PC-9 (cell line): ENCODE data around the gene RNASE7. TPM values are rescaled to one million over a fixed set of nuclear protein-coding genes. Genes with fewer than 3 reads are reported as not detected.

ENCODE experiments used
- BruUV-seq: library from RNA; stranded (reverse); fragments of 400-500 nt; replicated peaks from 2 replicates; lab custom pipeline; 2021; lab: Mats Ljungman, UMichigan
- CTCF ChIA-PET: fragments of 300-600 bp; sonication (Branson Sonifier 250); formaldehyde crosslinking; loops from one replicate; lab custom pipeline; 2022; ENCODE audit warnings: antibody characterized with exemption; lab: Charles Lee
- POLR2A ChIA-PET: fragments of 300-600 bp; sonication (Branson Sonifier 250); formaldehyde crosslinking; loops from one replicate; lab custom pipeline; 2022; ENCODE audit warnings: antibody characterized with exemption; ENCODE audit not compliant: unreplicated experiment; lab: Charles Lee
- DNase-seq, 2 experiments: peaks; one replicate each; pipeline versions ENCODE4 v3.0.0 to v3.0.0-alpha.2; 2015 to 2022; ENCODE audit warnings: mixed read lengths in 1 of 2
- H2AFZ ChIP-seq: fragments of 200-600 bp; sonication (generic); 2 replicates; pipeline ENCODE4 v1.8.1; 2017; ENCODE audit warnings: antibody characterized with exemption
- H3F3A ChIP-seq: fragments of 200-600 bp; sonication (generic); 2 replicates; pipeline ENCODE4 v1.8.1; 2017; ENCODE audit warnings: antibody characterized with exemption, mild to moderate bottlenecking, low read depth; ENCODE audit not compliant: insufficient read depth
- H3K27ac ChIP-seq: fragments of 200-600 bp; sonication (generic); 2 replicates; pipeline ENCODE4 v1.6.1; 2016; ENCODE audit warnings: mixed run types
- H3K27me3 ChIP-seq: fragments of 200-600 bp; sonication (generic); 2 replicates; pipeline ENCODE4 v1.6.1; 2016; ENCODE audit warnings: low read depth, mixed run types; ENCODE audit not compliant: insufficient read depth
- H3K36me3 ChIP-seq: fragments of 200-600 bp; sonication (generic); 2 replicates; pipeline ENCODE4 v1.6.1; 2016; ENCODE audit warnings: low read depth, mixed run types
- H3K4me1 ChIP-seq: fragments of 200-600 bp; sonication (generic); replicated peaks from 2 replicates; pipeline ENCODE4 v1.6.1; 2016; ENCODE audit warnings: mixed run types; ENCODE audit not compliant: insufficient read depth
- H3K4me2 ChIP-seq: fragments of 200-600 bp; sonication (generic); 2 replicates; pipeline ENCODE4 v1.6.1; 2017; ENCODE audit warnings: mixed run types
- H3K4me3 ChIP-seq: fragments of 200-600 bp; sonication (generic); 2 replicates; pipeline ENCODE4 v1.6.1; 2016; ENCODE audit warnings: mixed run types
- H3K79me2 ChIP-seq: fragments of 200-600 bp; sonication (generic); 2 replicates; pipeline ENCODE4 v1.6.1; 2017; ENCODE audit warnings: low read depth, mixed run types
- H3K9me2 ChIP-seq: fragments of 200-600 bp; sonication (generic); 2 replicates; pipeline ENCODE4 v1.8.1; 2017; ENCODE audit warnings: mild to moderate bottlenecking; ENCODE audit not compliant: insufficient read depth
- H3K9me3 ChIP-seq: fragments of 200-600 bp; sonication (generic); 2 replicates; pipeline ENCODE4 v1.8.1; 2016; ENCODE audit warnings: low read depth; ENCODE audit not compliant: insufficient read depth
- H4K20me1 ChIP-seq: fragments of 200-600 bp; sonication (generic); 2 replicates; pipeline ENCODE4 v1.8.1; 2017; ENCODE audit not compliant: insufficient read depth
- CTCF ChIP-seq: fragments of 200-600 bp; sonication (generic); conservative IDR thresholded peaks from 2 replicates; pipeline ENCODE4 v1.6.1; 2017; ENCODE audit warnings: mixed run types, antibody characterized with exemption, mild to moderate bottlenecking, moderate library complexity
- EZH2 ChIP-seq: fragments of 200-600 bp; sonication (generic); IDR thresholded peaks from 2 replicates; pipeline ENCODE4 v1.8.0; 2017; ENCODE audit warnings: antibody characterized with exemption, low read depth
- intact Hi-C: fragments of 100-400 bp; cut with micrococcal nuclease; formaldehyde crosslinking; loops from one replicate; pipeline ENCODE4 v1.10.0; 2022; ENCODE audit not compliant: unreplicated experiment
- total RNA-seq: library from RNA; stranded (reverse); gene quantifications from 2 replicates; pipeline ENCODE4 v1.2.3, GENCODE V29; 2021

The RNASE7 gene
- total RNA-seq, 1 experiment from 2014 or later: not detected

DNA sequence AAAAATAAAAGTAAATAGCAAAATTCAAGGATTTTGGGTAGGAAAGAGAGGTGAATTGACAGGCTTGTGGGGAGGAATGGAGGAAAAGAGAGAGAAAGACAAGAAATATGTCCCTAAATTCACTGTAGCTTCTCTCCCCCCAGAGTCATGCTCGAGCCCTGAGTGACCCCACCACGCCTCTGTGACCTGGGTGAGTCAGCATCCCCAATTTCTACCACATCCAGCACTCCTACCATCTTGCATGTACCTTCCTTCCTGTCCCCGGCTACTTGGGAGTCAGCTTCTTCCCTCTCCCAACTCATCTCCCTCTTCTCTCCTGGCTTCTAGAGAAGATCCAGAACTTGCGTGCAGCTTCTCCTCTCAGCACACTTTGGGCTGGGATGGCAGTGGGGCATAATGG lies 46.5 kb downstream of the RNASE7 start:
- Histone ChIP-seq H3K4me1 (no peaks in the 10 kb centered on the region), H3F3A (no peaks in the 10 kb centered on the region), H3K4me3 (no peak overlapping the region), H3K27ac (no peak overlapping the region), H3K9me3 (no peaks in the 10 kb centered on the region), H3K27me3 (no peaks in the 10 kb centered on the region), H3K79me2 (no peaks in the 10 kb centered on the region), H3K4me2 (no peak overlapping the region), H2AFZ (no peak overlapping the region), H3K36me3 (no peaks in the 10 kb centered on the region), H3K9me2 (no peaks in the 10 kb centered on the region), H4K20me1 (no peaks in the 10 kb centered on the region)
- intact Hi-C loops: no loop called here
- no TSS peak for BruUV-seq
- TF ChIP-seq EZH2 (no peak), CTCF (no peak)
- DNase-seq: no peak
- CTCF ChIA-PET: no interaction called here
- POLR2A ChIA-PET: no interaction called here

- Histone ChIP-seq H3K9me2 (no peaks in the 10 kb centered on the region), H3K27ac (no peak overlapping the region), H3K79me2 (no peaks in the 10 kb centered on the region), H3F3A (no peaks in the 10 kb centered on the region), H3K9me3 (no peaks in the 10 kb centered on the region), H3K4me3 (no peak overlapping the region), H3K4me2 (no peak overlapping the region), H3K4me1 (no peaks in the 10 kb centered on the region), H2AFZ (no peak overlapping the region), H3K36me3 (no peaks in the 10 kb centered on the region), H3K27me3 (no peaks in the 10 kb centered on the region), H4K20me1 (no peaks in the 10 kb centered on the region)
- ChIA-PET CTCF (no interaction called here), POLR2A (no interaction called here)
- no peak for DNase-seq
- no TSS peak for BruUV-seq
- no peak for TF ChIP-seq EZH2
- TF ChIP-seq CTCF: no peak
- intact Hi-C loops: no loop called here
Measured at GRCh38 chr14:21089271-21089670, 47.1 kb downstream of the RNASE7 start.

DNA sequence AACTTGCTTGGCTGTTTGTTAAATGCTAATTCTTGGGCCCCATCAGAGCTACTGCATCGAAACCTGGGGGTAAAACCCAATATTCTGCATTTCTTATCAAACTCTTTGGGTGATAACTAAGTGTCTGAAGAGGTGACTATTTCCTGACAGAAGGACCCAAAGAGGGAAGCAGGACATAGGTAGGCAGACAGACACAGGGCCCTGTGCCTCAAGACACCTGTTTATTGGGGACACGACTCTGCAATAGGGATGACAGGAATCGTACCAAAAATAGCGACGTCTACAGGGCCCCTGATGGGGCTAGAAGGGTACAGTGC lies 47.7 kb downstream of the RNASE7 start:
- POLR2A ChIA-PET: no interaction called here
- no peaks in the 10 kb centered on the region for H3F3A ChIP-seq
- DNase-seq: no peak
- H3K9me3 ChIP-seq: no peaks in the 10 kb centered on the region
- no peaks in the 10 kb centered on the region for H3K27me3 ChIP-seq
- no peaks in the 10 kb centered on the region for H3K36me3 ChIP-seq
- CTCF ChIA-PET: no interaction called here
- H3K9me2 ChIP-seq: no peaks in the 10 kb centered on the region
- no peak for TF ChIP-seq EZH2
- no peak for TF ChIP-seq CTCF
- H3K27ac ChIP-seq: no peak overlapping the region
- no peak overlapping the region for H3K4me2 ChIP-seq
- no peaks in the 10 kb centered on the region for H3K4me1 ChIP-seq
- H4K20me1 ChIP-seq: no peaks in the 10 kb centered on the region
- H3K79me2 ChIP-seq: no peaks in the 10 kb centered on the region
- H2AFZ ChIP-seq: no peak overlapping the region
- intact Hi-C loops: no loop called here
- no peak overlapping the region for H3K4me3 ChIP-seq
- no TSS peak for BruUV-seq
